Adrenal gland (tissue), 12 donors: ENCODE measurements around the gene MEI4. TPM values are rescaled to one million over a fixed set of nuclear protein-coding genes. Genes with fewer than 3 reads are reported as not detected.

ENCODE experiments used
- DNase-seq, 7 donors: peaks; one replicate each; pipeline ENCODE4 v3.0.0-alpha.2; 2019 to 2020
- H3K27ac ChIP-seq, 5 donors: fragments of 200-600 bp; sonication (generic) in 4 of 5; 1 replicate in 3 of 5; 2 replicates in 2 of 5; pipeline versions ENCODE4 v1.5.1 to v1.8.0; 2016 to 2020; ENCODE audit warnings: mild to moderate bottlenecking in 1 of 5
- H3K27me3 ChIP-seq: fragments of 200-600 bp; 2 replicates; pipeline ENCODE4 v1.8.0; 2021
- H3K36me3 ChIP-seq, 2 donors: fragments of 200-600 bp; replicated peaks in 1 of 2; 1 replicate in 1 of 2; 2 replicates in 1 of 2; pipeline versions ENCODE4 v1.5.1 to v1.8.0; 2018 to 2022
- H3K4me1 ChIP-seq, 2 donors: fragments of 200-600 bp; replicated peaks in 1 of 2; 1 replicate in 1 of 2; 2 replicates in 1 of 2; pipeline versions ENCODE4 v1.5.1 to v1.8.0; 2018 to 2021
- H3K4me3 ChIP-seq, 4 donors: fragments of 200-600 bp; sonication (generic) in 3 of 4; one replicate each; pipeline ENCODE4 v1.5.1; 2016 to 2018
- H3K9me3 ChIP-seq, 3 donors: fragments of 200-600 bp; sonication (generic) in 1 of 3; replicated peaks in 1 of 3; 1 replicate in 2 of 3; 2 replicates in 1 of 3; pipeline versions ENCODE4 v1.5.1 to v1.8.0; 2016 to 2021
- CTCF ChIP-seq, 6 experiments: fragments of 450-650 bp in 4 of 6; fragments of 200-600 bp in 2 of 6; sonication (generic) in 1 of 6; IDR thresholded peaks; 1 replicate in 5 of 6; 2 replicates in 1 of 6; pipeline versions ENCODE4 v1.5.1 to v1.8.0; 2016 to 2021; ENCODE audit warnings: antibody characterized with exemption in 6 of 6, mild to moderate bottlenecking in 2 of 6, moderate library complexity in 1 of 6
- POLR2A ChIP-seq, 2 donors: fragments of 450-650 bp; IDR thresholded peaks; one replicate each; pipeline ENCODE4 v1.6.1; 2017; ENCODE audit warnings: antibody characterized with exemption in 2 of 2, mild to moderate bottlenecking in 2 of 2, moderate library complexity in 1 of 2
- WGBS, 4 donors: extraction: QIAGEN DNeasy Blood & Tissue Kit in 2 of 4; methylation state at CpG; one replicate each; pipeline versions ENCODE4 v1.1.5 to v1.1.7; 2013 to 2017; 5-methylcytosine and 5-hydroxymethylcytosine counted together
- intact Hi-C, 2 donors: fragments of 100-400 bp; cut with DNase I; formaldehyde crosslinking; loops; one replicate each; pipeline versions ENCODE4 v1.14.1 to v1.15.0; 2022 to 2023
- polyA plus RNA-seq, 3 donors: library from polyadenylated mRNA; stranded (reverse); fragments of 200-250 nt in 2 of 3; fragments of 350-450 nt in 1 of 3; fragmentation: Illumina TruSeq in 1 of 3; extraction: RNeasy Lipid Tissue Mini Kit (QIAGEN cat#74804) in 1 of 3; gene quantifications; one replicate each; pipeline ENCODE4 v1.2.3, GENCODE V29; 2013 to 2014
- total RNA-seq, 9 donors: library from RNA; depleted of rRNA in 4 of 9; stranded (reverse); fragments of >200 nt in 4 of 9; fragments of 120-200 nt in 1 of 9; fragmentation: NEBNext Ultra II Directional in 1 of 9; extraction: Animal tissue kit (Norgen Biotek cat#: 25700) in 1 of 9; gene quantifications; one replicate each; pipeline versions ENCODE4 v1.1.0 to v1.2.4, GENCODE V29; 2013 to 2023
- donor health status: healthy with polysubstance abuse.
- donor health status: Bipolar disorder and iron deficiency.
- donor health status: DM: yes; HTN: yes; CAD: no.
- donor health status: DM: no; HTN: no; CAD: no.
- donor health status: DM: no; HTN: no; CAD: no.
- donor health status: DM: yes; HTN: yes; CAD: no.

Gene MEI4
- total and polyA plus RNA-seq, 12 donors = 0.16 to 2.8 (median 0.66) TPM

DNA sequence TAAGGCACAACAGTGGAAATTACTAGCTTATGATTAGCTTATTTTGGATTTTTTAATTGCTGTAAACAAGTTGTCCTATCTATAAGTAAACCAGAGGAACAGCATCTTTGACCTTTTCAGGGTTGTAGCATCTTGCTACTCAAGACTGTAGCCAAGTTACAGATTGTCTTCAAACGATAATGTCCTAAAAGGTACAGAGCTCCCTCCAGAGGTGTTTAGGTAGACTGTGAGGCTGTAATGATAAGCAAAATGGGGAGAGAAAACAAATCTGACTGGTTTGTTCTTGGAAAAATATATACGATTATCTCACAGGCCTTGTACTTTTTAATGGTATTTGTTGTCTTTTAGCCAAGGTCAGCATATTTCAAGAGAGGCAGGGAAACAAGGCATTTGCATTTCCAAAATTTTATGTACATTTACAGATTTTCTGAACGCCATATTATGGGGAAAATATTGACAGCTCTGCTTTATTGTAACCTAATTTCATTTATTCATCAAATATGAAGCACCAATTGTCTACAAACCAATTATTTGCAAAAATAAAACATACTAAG lies 273.4 kb downstream of the MEI4 start:
- TF ChIP-seq CTCF (IDR thresholded peaks at IDR 0.05) = peak in 1 of 6 experiments; percentile 6
- no peak for TF ChIP-seq POLR2A (IDR thresholded peaks at IDR 0.05)
- 44 to 55% (median 49%) methylated on average over 3 of the region's 3 CpGs for WGBS, 4 donors
- Histone ChIP-seq H3K4me1 (no peaks in the 10 kb centered on the region), H3K27me3 (no peaks in the 10 kb centered on the region), H3K27ac (no peak overlapping the region), H3K36me3 (no peaks in the 10 kb centered on the region), H3K9me3 (no peaks in the 10 kb centered on the region), H3K4me3 (no peak overlapping the region)
- no peak for DNase-seq
- intact Hi-C loops = no loop called here

DNA sequence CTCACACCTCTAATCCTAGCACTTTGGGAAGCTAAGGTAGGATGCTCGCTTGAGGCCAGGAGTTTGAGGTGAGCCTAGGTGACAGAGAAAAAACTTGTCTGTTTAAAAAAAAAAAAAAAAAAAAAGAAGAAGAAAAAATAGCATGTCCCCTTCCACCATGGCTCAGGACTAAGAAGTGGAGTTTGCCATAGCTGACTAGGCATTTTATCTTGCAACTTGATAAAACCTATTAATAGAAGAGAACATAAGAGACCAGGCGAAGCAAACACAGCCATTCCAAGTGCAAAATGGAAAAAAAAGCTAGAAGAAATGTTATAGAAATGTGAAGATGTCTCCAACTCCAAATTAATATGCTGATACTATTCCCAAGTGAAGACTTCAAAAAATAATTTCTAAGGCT lies 277.5 kb downstream of the MEI4 start:
- Histone ChIP-seq H3K4me3 (no peak overlapping the region), H3K27ac (no peak overlapping the region), H3K36me3 (no peaks in the 10 kb centered on the region), H3K27me3 (no peaks in the 10 kb centered on the region), H3K9me3 (no peaks in the 10 kb centered on the region), H3K4me1 (no peaks in the 10 kb centered on the region)
- no peak for TF ChIP-seq CTCF (IDR thresholded peaks at IDR 0.05)
- TF ChIP-seq POLR2A (IDR thresholded peaks at IDR 0.05) = no peak
- WGBS, 4 donors = 70 to 83% (median 78%) methylated on average over 2 of the region's 2 CpGs
- DNase-seq = no peak
- intact Hi-C loops = no loop called here

- Histone ChIP-seq H3K9me3 (no peaks in the 10 kb centered on the region), H3K36me3 (no peaks in the 10 kb centered on the region)
- intact Hi-C loops = no loop called here
Observed at GRCh38 chr6:77930952-77931351, 278.1 kb downstream of the MEI4 start.

GRCh38 chr6:77962070-77962469 lies 309.2 kb downstream of the MEI4 start:
- H3K4me3 ChIP-seq = no peak overlapping the region
- no peaks in the 10 kb centered on the region for H3K27me3 ChIP-seq
- no peaks in the 10 kb centered on the region for H3K36me3 ChIP-seq
- whole genome bisulfite sequencing, 4 donors = 85 to 87% (median 86%) methylated on average over 4 of the region's 4 CpGs
- no peak overlapping the region for H3K27ac ChIP-seq
- DNase-seq = no peak
- intact Hi-C loops = no loop called here
- no peaks in the 10 kb centered on the region for H3K4me1 ChIP-seq
- no peaks in the 10 kb centered on the region for H3K9me3 ChIP-seq
- TF ChIP-seq POLR2A (IDR thresholded peaks at IDR 0.05) (no peak), CTCF (IDR thresholded peaks at IDR 0.05) (no peak)

More at GRCh38 chr6:77930952-77931351, 278.1 kb downstream of the MEI4 start:
- Histone ChIP-seq H3K4me1 (no peaks in the 10 kb centered on the region), H3K27me3 (no peaks in the 10 kb centered on the region), H3K4me3 (no peak overlapping the region), H3K27ac (no peak overlapping the region)
- TF ChIP-seq CTCF (IDR thresholded peaks at IDR 0.05) (no peak), POLR2A (IDR thresholded peaks at IDR 0.05) (no peak)
- DNase-seq = no peak
